IgD-negative memory B cell (primary cell): ENCODE measurements around the gene TOR4A. TPM values are rescaled to one million over a fixed set of nuclear protein-coding genes. Genes with fewer than 3 reads are reported as not detected.

Source experiments
- H3K27ac Mint-ChIP-seq, 3 donors: one replicate each; pipeline ENCODE4 v1.8.0; 2020 to 2022; ENCODE audit warnings: mild to moderate bottlenecking in 3 of 3, mixed read lengths in 3 of 3, moderate library complexity in 1 of 3
- H3K27me3 Mint-ChIP-seq: one replicate; pipeline ENCODE4 v1.8.0; 2021; ENCODE audit warnings: mixed read lengths
- H3K36me3 Mint-ChIP-seq: one replicate; pipeline ENCODE4 v1.8.0; 2020; ENCODE audit warnings: mild to moderate bottlenecking, mixed read lengths
- H3K4me1 Mint-ChIP-seq, 3 donors: one replicate each; pipeline ENCODE4 v1.8.0; 2020 to 2022; ENCODE audit warnings: mixed read lengths in 3 of 3, mild to moderate bottlenecking in 1 of 3
- H3K4me3 Mint-ChIP-seq, 4 donors: one replicate each; pipeline ENCODE4 v1.8.0; 2020 to 2022; ENCODE audit warnings: mild to moderate bottlenecking in 4 of 4, mixed read lengths in 4 of 4, moderate library complexity in 3 of 4
- H3K9me3 Mint-ChIP-seq, 3 donors: one replicate each; pipeline ENCODE4 v1.8.0; 2020 to 2021; ENCODE audit warnings: mixed read lengths in 3 of 3, mild to moderate bottlenecking in 1 of 3
- polyA plus RNA-seq: library from polyadenylated mRNA; unstranded; fragments of 300-500 nt; fragmentation: Illumina TruSeq; gene quantifications from one replicate; pipeline ENCODE4 v1.2.3, GENCODE V29; 2021

Gene TOR4A
- polyA plus RNA-seq, 1 donor from 2014 or later, result 8.9 TPM

- Mint-ChIP-seq H3K4me1 (peaks cover 6 to 11% (median 9%) of the 10 kb centered on the region in 3 donors), H3K4me3 (peak overlapping the region in 1 of 4 donors; percentile 82), H3K9me3 (no peaks in the 10 kb centered on the region), H3K27me3 (no peaks in the 10 kb centered on the region), H3K27ac (peak overlapping the region in 1 of 3 donors; percentile 67), H3K36me3 (no peaks in the 10 kb centered on the region)
Measured at GRCh38 chr9:137244486-137245449, 32.8 kb upstream of the TOR4A start.

- Mint-ChIP-seq H3K9me3 (no peaks in the 10 kb centered on the region), H3K27me3 (no peaks in the 10 kb centered on the region), H3K4me3 (peak overlapping the region in 1 of 4 donors; percentile 59), H3K27ac (peak overlapping the region in 1 of 3 donors; percentile 67), H3K36me3 (no peaks in the 10 kb centered on the region), H3K4me1 (peaks cover 6 to 11% (median 8%) of the 10 kb centered on the region in 3 donors)
Measured at GRCh38 chr9:137245450-137246421, 31.8 kb upstream of the TOR4A start.

GRCh38 chr9:137247135-137247915 is 30.2 kb upstream of the TOR4A start:
- Mint-ChIP-seq H3K4me3 (no peak overlapping the region), H3K36me3 (no peaks in the 10 kb centered on the region), H3K4me1 (peaks cover 4 to 6% (median 6%) of the 10 kb centered on the region in 3 donors), H3K27me3 (no peaks in the 10 kb centered on the region), H3K9me3 (no peaks in the 10 kb centered on the region), H3K27ac (no peak overlapping the region)

DNA sequence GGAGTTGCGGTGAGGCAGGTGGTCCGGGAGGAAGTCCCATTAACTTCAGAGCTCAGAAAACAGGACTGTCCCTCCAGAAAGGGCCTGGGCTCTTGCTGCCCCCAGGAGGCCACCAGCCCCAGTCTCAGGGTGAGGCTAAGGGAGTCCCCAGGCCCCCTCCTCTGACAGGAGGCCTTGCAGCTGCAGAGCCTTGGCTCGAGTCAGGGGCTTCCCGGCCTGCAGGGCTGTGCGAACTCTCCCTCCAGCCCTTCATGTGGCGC is 29.7 kb upstream of the TOR4A start:
- Mint-ChIP-seq H3K27me3 (no peaks in the 10 kb centered on the region), H3K4me1 (peaks cover 0 to 6% (median 2%) of the 10 kb centered on the region in 3 donors), H3K4me3 (no peak overlapping the region), H3K9me3 (no peaks in the 10 kb centered on the region), H3K27ac (no peak overlapping the region), H3K36me3 (no peaks in the 10 kb centered on the region)

GRCh38 chr9:137250329-137251193 is 27.0 kb upstream of the TOR4A start:
- Mint-ChIP-seq H3K27me3 (no peaks in the 10 kb centered on the region), H3K36me3 (no peaks in the 10 kb centered on the region), H3K4me3 (peak overlapping the region in 1 of 4 donors; percentile 43), H3K4me1 (peaks cover 0 to 6% (median 5%) of the 10 kb centered on the region in 3 donors), H3K9me3 (no peaks in the 10 kb centered on the region), H3K27ac (peak overlapping the region in 1 of 3 donors; percentile 74)

- Mint-ChIP-seq H3K4me1 (peaks cover 0 to 7% (median 5%) of the 10 kb centered on the region in 3 donors), H3K4me3 (peak within 1 kb of the TSS in 1 of 4 donors; percentile 43), H3K27ac (peak within 1 kb of the TSS in 1 of 3 donors; percentile 74), H3K36me3 (no peaks in the 10 kb centered on the region), H3K27me3 (no peaks in the 10 kb centered on the region), H3K9me3 (no peaks in the 10 kb centered on the region)
Measured at GRCh38 chr9:137251194-137251461, 26.4 kb upstream of the TOR4A start, which contains the start of gene STPG3. STPG3 (plus strand) TSS chr9:137251286; CDS start chr9:137251287, 1 bp downstream.

- H3K9me3 Mint-ChIP-seq, result no peaks in the 10 kb centered on the region
- no peaks in the 10 kb centered on the region for H3K36me3 Mint-ChIP-seq
- H3K27me3 Mint-ChIP-seq, result no peaks in the 10 kb centered on the region
- no peak overlapping the region for H3K4me3 Mint-ChIP-seq
- H3K4me1 Mint-ChIP-seq, result peaks cover 0 to 12% (median 5%) of the 10 kb centered on the region in 3 donors
- no peak overlapping the region for H3K27ac Mint-ChIP-seq
Measured at GRCh38 chr9:137251490-137252268, 25.8 kb upstream of the TOR4A start.

DNA sequence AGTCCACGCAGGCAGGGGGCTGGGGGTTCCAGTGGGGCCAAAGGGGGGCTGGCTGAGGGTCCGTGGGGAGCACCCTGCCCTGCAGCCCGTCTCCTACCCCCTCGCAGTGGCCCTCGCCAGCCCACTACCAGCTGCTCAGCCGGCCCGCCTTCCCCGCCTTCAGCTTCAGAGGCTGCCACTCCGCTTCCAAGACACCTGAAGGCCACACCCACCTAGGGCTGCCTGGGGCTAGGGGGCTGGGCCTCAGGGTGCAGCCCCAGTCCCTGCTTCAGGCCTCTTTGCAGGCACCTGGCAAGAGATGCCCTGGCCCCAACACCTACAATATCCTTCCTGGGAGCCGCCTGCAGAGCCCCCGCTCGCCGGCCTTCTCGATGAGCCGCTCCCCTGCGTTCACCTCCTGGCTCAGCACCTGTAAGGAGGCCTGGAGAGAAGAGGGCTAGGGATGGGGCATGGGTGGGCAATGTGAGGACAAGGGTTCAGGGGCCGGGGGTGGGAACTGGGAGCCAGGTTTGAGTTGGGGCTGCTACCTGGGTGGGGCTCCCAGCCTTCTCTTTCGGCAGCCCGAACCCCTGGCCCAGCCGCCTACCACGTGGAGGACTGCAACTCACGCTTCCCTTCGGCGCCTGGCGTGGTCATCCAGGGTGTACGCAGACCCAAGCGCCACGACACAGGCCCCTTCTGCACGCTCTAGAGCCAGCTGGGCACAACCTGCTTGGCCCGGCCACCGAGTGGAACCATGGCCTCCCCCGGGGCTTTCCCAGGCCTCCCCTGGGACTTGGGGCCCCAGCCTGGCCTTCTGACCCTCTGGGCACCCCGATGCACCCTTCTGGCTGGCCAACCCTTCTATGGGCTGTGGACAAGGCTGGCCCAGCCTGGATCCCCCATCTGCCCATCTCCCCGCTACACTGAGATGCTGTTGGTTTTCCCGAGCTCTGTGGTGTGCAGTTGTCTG is 24.7 kb upstream of the TOR4A start:
- Mint-ChIP-seq H3K4me3 (peak overlapping the region in 3 of 4 donors; percentile 65 to 97 (median 79)), H3K4me1 (peaks cover 0 to 16% (median 5%) of the 10 kb centered on the region in 3 donors), H3K9me3 (no peaks in the 10 kb centered on the region), H3K36me3 (peaks cover 1% of the 10 kb centered on the region), H3K27ac (peak overlapping the region in 1 of 3 donors; percentile 88), H3K27me3 (no peaks in the 10 kb centered on the region)

GRCh38 chr9:137253717-137254623 is 23.6 kb upstream of the TOR4A start:
- H3K4me3 Mint-ChIP-seq, result peak overlapping the region; percentile 78 to 97 (median 86)
- no peaks in the 10 kb centered on the region for H3K27me3 Mint-ChIP-seq
- peak overlapping the region in 2 of 3 donors; percentile 33 to 88 for H3K27ac Mint-ChIP-seq
- H3K36me3 Mint-ChIP-seq, result peaks cover 1% of the 10 kb centered on the region
- peaks cover 0 to 16% (median 5%) of the 10 kb centered on the region in 3 donors for H3K4me1 Mint-ChIP-seq
- no peaks in the 10 kb centered on the region for H3K9me3 Mint-ChIP-seq

DNA sequence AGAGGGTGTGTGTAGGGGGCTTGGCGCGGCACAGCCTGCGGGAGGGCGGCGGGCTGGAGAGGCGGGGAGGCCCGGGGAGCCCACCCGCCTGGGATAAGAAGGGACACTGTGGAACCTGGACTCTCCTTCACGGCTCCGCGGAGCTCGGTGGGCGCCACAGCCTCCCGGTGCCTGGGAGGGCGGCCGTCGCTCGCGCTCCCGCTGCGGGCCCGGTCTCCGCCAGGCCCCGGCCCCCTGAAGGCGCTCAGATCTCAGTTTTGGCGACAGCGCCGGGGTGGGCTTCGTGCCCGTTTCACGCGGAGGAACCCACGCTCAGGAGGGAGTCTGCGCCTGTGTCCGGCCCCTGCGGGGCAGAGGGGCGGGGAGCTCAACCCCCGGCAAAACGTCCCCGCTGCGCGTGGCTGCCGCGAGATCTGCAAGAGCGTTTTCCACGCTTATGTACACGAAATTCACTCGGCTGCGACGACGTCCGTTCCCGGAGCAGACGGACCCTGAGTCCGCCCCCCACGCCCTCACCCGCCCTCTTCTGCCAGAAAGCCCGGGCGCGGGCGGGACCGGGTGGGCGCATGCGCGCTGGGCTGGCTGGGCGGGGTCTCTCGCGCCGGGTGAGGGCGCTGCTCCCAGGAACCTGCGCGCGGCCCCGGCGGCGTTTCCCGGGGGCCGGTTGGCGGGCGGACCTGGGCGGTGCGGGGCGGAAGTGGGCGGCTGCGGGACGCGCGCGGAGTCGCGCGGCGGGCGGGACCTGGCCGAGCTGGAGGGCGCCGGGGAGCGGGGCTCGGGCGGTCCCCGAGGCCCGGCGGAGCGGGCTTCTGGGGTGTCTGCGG is 22.7 kb upstream of the TOR4A start, which contains the start of gene NELFB:
NELFB (plus strand) TSS at position 704 of the 824 bp plus-strand sequence.
- peak within 1 kb of the TSS; percentile 13 to 92 (median 89) for H3K27ac Mint-ChIP-seq
- H3K27me3 Mint-ChIP-seq, result no peaks in the 10 kb centered on the region
- H3K9me3 Mint-ChIP-seq, result no peaks in the 10 kb centered on the region
- peaks cover 0 to 16% (median 5%) of the 10 kb centered on the region in 3 donors for H3K4me1 Mint-ChIP-seq
- peak within 1 kb of the TSS; percentile 89 to 97 (median 93) for H3K4me3 Mint-ChIP-seq
- peaks cover 1% of the 10 kb centered on the region for H3K36me3 Mint-ChIP-seq
